HG03175 (cell line): ENCODE data around the gene PSD2.

Source experiments
- ATAC-seq: cut with Tn5 transposase; IDR thresholded peaks from one replicate; pipeline ENCODE4 v1.9.1; 2021; ENCODE audit warnings: mild to moderate bottlenecking, moderate library complexity; ENCODE audit not compliant: unreplicated experiment

PSD2 gene

GRCh38 chr5:139872851-139873794 is 77.5 kb downstream of the PSD2 start:
- ATAC-seq = no peak

- ATAC-seq = no peak
Observed at GRCh38 chr5:139875957-139876356, 80.3 kb downstream of the PSD2 start.

GRCh38 chr5:139877129-139877597 is 81.6 kb downstream of the PSD2 start:
- ATAC-seq = no peak

GRCh38 chr5:139878093-139878492 is 82.5 kb downstream of the PSD2 start:
- ATAC-seq = no peak

GRCh38 chr5:139880416-139881142 is 85.0 kb downstream of the PSD2 start:
- no peak for ATAC-seq

- ATAC-seq = no peak
Observed at GRCh38 chr5:139881143-139881733, 85.6 kb downstream of the PSD2 start.

- ATAC-seq = no peak
Observed at GRCh38 chr5:139882316-139882715, 86.7 kb downstream of the PSD2 start.

- no peak for ATAC-seq
Observed at GRCh38 chr5:139882961-139883539, 87.4 kb downstream of the PSD2 start.

GRCh38 chr5:139884144-139884543 is 88.5 kb downstream of the PSD2 start:
- no peak for ATAC-seq

- no peak for ATAC-seq
Observed at GRCh38 chr5:139884734-139885133, 89.1 kb downstream of the PSD2 start.

GRCh38 chr5:139885172-139885856 is 89.7 kb downstream of the PSD2 start:
- ATAC-seq = no peak

GRCh38 chr5:139885857-139886208 is 90.2 kb downstream of the PSD2 start:
- no peak for ATAC-seq

- no peak for ATAC-seq
Observed at GRCh38 chr5:139886213-139886612, 90.6 kb downstream of the PSD2 start.

- ATAC-seq = no peak
Observed at GRCh38 chr5:139888370-139888769, 92.8 kb downstream of the PSD2 start.

- ATAC-seq = no peak
Observed at GRCh38 chr5:139889410-139889809, 93.8 kb downstream of the PSD2 start.

- ATAC-seq = no peak
Observed at GRCh38 chr5:139893873-139894272, 98.3 kb downstream of the PSD2 start.
